ENCODE results near the gene KCNA3.

KCNA3 gene

GRCh38 chr1:110717179-110717578 is 42.4 kb upstream of the KCNA3 start:
- TF ChIP-seq SIN3A (IDR thresholded peaks at IDR 0.05; ENCODE audit: borderline replicate concordance, insufficient read depth, low read length) (no peak), REST (IDR thresholded peaks at IDR 0.05; ENCODE audit: insufficient read depth in 1 of 2, low read depth in 2 of 2, low read length in 2 of 2) (no peak), TAF1 (IDR thresholded peaks at IDR 0.05; ENCODE audit: borderline replicate concordance, insufficient read depth, low read length) (no peak), FOXP2 (optimal IDR thresholded peaks at IDR 0.05; ENCODE audit: borderline replicate concordance, extremely low read depth, extremely low read length, insufficient read depth) (no peak), POLR2AphosphoS5 (IDR thresholded peaks at IDR 0.05; ENCODE audit: low read depth, low read length) (no peak)

- TF ChIP-seq REST (IDR thresholded peaks at IDR 0.05; ENCODE audit: insufficient read depth in 1 of 2, low read depth in 2 of 2, low read length in 2 of 2) (no peak), TAF1 (IDR thresholded peaks at IDR 0.05; ENCODE audit: borderline replicate concordance, insufficient read depth, low read length) (no peak), POLR2AphosphoS5 (IDR thresholded peaks at IDR 0.05; ENCODE audit: low read depth, low read length) (no peak), SIN3A (IDR thresholded peaks at IDR 0.05; ENCODE audit: borderline replicate concordance, insufficient read depth, low read length) (no peak), FOXP2 (optimal IDR thresholded peaks at IDR 0.05; ENCODE audit: borderline replicate concordance, extremely low read depth, extremely low read length, insufficient read depth) (no peak)
These were observed 39.7 kb upstream of the KCNA3 start for GRCh38 chr1:110714374-110714995.

- TF ChIP-seq POLR2AphosphoS5 (IDR thresholded peaks at IDR 0.05; ENCODE audit: low read depth, low read length), result no peak
- TF ChIP-seq SIN3A (IDR thresholded peaks at IDR 0.05; ENCODE audit: borderline replicate concordance, insufficient read depth, low read length), result no peak
- TF ChIP-seq REST (IDR thresholded peaks at IDR 0.05; ENCODE audit: insufficient read depth in 1 of 2, low read depth in 2 of 2, low read length in 2 of 2), result no peak
- no peak for TF ChIP-seq TAF1 (IDR thresholded peaks at IDR 0.05; ENCODE audit: borderline replicate concordance, insufficient read depth, low read length)
- no peak for TF ChIP-seq FOXP2 (optimal IDR thresholded peaks at IDR 0.05; ENCODE audit: borderline replicate concordance, extremely low read depth, extremely low read length, insufficient read depth)
These were observed 38.5 kb upstream of the KCNA3 start for GRCh38 chr1:110713221-110713620.

GRCh38 chr1:110710314-110710713 is 35.6 kb upstream of the KCNA3 start:
- TF ChIP-seq SIN3A (IDR thresholded peaks at IDR 0.05; ENCODE audit: borderline replicate concordance, insufficient read depth, low read length) (no peak), REST (IDR thresholded peaks at IDR 0.05; ENCODE audit: insufficient read depth in 1 of 2, low read depth in 2 of 2, low read length in 2 of 2) (no peak), FOXP2 (optimal IDR thresholded peaks at IDR 0.05; ENCODE audit: borderline replicate concordance, extremely low read depth, extremely low read length, insufficient read depth) (no peak), TAF1 (IDR thresholded peaks at IDR 0.05; ENCODE audit: borderline replicate concordance, insufficient read depth, low read length) (no peak), POLR2AphosphoS5 (IDR thresholded peaks at IDR 0.05; ENCODE audit: low read depth, low read length) (no peak)

Data from PFSK-1 (cell line).